GM21786 (cell line): ENCODE data around the gene OLFML1.

Experiments used
- ATAC-seq: cut with Tn5 transposase; IDR thresholded peaks from one replicate; pipeline ENCODE4 v1.9.1; 2021; ENCODE audit not compliant: unreplicated experiment

The OLFML1 gene

DNA sequence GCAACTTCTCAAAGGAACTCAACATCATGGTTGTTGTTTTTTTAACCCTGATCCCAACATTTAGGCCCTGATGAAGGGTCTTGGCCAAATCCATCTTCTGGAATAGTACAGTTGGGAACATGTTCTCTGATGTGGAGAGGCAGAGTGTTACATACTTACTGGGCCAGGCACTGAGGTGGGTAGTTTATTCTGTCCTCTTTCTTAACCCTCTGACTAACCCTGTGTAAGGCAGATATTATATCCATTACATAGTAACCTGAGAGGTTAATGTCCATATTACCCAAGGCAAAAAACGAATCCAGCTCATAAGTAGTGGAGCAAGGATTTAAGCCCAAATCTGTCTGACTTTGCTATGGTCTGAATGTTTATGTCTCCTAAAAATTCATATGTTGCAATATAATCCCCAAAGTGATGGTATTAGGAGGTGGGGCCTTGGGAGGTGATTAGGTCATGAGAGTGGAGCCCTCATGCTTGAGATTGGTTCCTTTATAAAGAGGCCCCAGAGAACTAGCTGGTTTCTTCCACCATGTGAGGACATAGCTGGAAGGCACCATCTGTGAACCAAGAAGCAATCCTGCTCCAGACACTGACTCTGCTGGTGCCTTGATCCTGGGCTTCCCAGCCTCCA, 44.8 kb downstream of the OLFML1 start:
- no peak for ATAC-seq

DNA sequence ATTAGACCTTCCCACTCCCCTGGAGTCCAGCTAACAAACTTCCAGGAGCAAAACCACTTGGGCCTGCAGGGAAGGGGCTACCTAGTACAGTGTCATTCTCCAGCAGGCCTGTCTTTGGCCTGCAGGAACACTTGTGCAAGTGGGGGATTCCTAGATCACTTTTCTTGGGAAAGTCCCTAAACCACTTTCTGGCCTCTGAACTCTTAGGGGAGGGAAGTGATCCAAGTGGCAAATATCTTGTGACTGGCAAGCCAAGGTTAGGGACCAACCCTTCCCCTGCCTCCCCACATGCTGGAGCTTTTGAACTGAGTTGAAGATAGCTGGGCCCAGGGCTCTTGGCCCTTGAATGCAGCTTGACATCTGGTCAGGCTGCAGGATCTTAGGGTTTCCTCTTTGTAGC, 45.7 kb downstream of the OLFML1 start:
- ATAC-seq = peak; percentile 21

DNA sequence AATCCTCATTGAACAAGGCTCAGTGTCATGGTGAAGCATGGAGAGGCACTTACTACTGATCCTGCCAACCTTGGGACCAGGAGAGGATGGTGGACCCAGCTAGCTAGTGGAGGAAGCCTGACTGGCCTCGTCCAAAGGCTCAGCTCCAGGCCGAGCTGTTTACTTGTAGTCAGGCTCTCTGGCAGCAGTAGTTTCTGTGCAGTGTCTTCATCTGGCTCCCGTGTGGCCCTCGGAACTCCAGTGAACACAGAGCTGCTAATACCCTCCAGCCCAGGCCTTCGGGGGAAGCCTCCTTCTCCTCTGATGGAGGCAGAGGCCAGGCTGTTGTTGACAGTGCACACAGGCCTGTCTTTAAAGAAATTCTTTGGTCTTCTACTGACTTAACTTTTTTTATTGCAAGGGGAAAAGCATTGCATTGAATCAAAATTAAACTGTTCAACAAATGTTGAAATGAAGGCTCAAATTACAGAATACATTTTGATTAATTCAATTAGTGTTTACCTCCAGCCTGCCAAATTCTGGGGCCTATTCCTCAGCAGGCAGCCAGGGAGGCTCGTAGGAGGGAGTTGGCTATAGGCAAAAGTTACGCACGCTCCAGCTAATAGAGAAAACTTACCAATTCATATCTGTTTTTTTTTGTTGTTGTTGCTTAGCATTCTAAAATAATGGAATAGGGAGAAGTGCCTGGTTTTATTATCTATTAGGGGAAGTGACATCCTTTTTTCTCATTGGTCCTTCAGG, 47.3 kb downstream of the OLFML1 start:
- ATAC-seq = no peak

DNA sequence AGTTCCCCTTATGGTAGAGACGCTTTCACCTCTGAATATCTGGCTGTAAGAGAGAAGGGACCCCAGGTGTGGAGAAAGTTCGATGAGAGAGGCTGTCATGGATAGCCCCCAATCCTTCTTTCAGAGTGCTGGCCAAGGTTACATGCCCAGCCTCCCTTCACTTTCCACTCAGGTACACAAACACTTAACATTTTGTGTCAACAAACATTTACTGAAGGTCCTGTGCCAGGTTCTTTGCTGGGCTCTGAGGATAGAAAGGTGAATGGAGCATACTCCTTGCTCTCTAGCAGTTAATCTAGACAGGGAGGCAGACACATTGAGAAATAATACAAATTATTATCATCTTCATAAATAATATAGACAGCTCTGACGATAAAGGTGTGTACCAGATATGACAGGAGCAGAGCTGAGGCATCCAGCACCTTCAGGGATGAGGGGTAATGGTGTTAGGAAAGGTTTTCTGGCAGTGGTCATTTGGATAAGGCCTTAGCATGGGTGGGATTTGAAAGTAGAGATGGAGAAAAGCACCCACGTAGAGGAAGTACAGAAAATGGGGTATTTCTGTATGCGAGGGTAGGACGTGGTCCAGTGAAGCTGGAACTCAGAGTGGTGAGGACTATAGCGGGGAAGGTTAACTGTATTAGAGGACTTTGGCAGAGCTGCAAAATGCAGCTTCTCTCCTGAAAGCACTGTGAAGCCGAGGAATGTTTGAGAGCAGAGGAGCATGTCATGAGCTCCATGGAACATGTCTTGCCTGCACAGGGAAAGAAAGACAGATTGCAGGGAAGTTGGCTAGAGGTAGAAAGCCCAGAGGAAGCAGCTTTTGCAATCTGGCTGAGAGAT, 48.1 kb downstream of the OLFML1 start:
- peak; percentile 30 for ATAC-seq

DNA sequence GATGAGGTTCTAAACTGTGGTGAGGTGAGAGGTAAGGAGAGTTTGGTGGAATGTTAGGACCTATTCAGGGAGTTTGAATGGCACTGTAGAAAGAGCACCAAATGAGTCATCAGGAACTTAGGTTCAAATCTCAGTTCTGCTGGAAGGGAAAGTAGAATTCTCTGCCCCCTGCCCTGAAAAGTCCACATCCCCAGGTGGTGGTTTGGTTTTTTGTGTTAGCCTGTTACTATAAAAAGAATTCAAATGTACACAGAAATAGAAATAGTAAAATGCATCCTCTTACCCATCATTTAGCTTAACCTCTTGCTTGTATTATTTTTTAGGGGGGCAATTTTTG, 48.7 kb downstream of the OLFML1 start:
- ATAC-seq = peak; percentile 61

DNA sequence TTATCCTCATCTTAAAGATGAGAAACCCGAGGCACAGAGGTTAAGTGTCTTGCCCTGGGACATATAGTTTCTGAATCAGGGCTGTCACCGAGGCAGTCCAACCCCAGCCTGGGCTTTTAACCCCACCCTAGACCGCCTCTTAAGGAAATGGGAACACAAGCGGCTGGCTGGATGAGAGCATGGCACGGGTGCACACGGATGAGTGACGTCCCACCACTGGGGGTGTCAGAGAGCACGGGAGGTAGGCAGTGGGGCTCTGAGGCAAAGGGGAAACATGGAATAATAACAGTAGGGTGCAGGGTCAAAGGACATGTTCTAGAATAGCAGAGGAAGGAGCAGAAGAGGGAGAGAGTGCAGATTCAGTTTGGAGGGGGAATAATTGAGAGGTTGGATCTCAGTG, 50.8 kb downstream of the OLFML1 start:
- no peak for ATAC-seq

DNA sequence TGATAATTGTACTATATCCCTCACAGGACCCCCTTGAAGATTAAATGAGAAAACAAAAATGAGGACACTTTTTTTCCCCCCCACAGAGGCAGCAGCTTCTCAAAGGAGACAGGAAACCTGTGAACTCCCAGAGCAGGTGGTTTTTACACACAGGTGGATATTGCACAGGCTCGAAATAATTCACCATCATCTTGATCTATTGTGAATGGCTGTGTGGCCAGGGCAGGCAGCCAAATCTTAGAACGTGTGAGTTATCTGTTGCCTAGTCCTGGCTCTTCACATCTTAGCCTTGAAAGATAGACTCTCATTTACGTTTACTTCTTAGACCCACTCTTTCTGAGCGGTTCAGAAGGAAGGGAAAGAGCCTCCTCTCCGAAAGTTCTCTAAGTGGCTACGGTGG, 52.0 kb downstream of the OLFML1 start:
- no peak for ATAC-seq

DNA sequence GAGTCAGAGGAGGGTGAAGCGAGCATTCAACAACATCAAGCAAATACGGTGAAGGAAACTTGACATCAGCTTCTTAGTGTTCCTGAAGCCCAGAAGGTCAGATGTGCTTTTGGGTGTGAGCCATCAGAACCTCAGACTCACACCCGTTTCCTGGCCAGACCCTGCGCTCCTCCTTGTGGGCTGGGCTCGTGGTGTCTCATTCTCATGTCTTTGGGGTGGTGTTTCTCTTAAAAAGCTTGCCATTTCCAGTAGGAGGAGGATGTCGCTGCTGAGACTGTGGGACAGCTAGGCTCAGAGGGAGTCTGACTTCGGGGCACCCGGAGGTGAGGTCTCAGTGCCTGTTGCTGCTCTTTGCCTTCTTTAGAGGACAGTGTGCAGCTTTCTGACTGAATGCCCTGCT, 52.7 kb downstream of the OLFML1 start:
- no peak for ATAC-seq

DNA sequence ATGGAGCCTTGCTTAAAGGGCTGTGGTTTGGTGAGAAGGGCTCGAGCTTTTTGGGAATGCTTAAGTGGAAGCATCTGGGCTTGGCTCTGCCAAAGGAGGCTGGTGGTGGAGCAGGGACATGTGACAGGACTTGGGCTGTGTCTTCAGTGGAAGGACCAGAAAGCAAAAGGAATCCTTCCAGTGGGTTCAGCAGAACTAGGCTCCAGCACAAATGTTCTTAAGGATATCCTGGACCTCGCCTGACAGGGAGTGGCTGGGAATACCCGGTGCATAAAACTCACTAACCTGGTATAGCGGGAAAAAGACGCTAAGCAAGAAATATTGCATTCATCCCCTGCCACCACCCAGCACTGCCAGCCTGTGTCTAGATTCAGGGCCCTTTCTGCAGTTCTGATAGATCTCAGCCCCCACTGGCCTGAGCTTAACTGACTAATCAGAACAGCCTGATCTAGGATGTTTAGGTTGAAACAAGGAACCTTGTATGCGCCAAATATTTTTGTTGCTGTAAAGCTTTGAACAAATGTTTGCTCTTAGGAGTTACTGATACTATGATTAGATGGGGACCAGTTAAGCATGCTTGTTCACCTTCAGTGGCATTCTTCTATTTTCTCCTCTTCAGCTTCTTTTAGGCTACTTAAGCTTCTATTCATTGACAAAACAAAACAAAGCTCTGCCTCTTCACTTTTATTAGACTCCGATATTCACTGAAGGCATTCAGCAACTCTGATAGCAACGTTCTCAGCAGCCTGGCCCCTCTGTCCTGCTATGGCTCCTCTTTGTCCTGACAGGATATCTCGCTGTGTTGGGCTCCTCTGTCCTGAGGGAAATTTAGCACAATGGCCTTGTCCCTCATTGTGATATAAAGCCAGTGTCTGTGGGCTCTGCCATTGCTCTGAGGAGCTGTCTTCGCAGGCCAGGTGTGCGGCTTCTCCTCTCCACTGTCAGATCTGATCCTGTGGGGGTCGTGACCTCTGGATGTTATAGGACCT, 53.5 kb downstream of the OLFML1 start:
- ATAC-seq = no peak

DNA sequence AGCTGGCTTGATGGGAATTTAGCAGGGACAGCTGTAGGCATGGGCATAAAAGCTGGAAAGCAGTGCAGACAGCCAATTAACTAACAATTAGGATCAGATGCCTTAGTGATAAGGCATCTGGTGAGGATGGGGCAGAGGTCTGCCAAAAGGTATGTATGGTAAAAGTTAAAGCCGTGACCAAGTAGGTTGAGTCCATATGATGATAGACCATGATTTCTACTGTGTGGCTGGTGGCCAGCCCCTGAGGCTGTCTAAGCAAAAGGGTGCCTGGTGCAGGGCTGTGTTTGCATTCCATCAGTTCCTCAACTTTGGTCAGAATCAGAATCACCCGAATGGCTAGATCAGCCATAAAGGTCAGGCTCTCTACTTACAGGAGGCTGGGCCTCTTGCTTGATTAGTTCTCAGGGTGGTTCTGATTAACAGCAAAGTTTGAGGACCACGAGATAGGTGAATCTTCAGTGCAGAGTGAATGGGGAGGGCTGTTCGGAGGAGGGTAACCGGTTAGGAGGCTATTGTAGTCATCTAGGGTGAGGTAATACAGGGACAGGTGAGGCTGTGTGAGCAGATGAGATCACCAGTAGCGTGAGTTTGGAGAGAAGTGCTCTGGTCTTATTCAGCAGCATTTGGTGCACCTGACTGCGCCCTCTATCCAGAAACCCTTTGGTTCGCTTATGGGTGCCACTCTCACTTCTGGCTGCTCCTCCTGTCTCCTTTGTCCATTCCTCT, 55.7 kb downstream of the OLFML1 start:
- ATAC-seq = no peak

DNA sequence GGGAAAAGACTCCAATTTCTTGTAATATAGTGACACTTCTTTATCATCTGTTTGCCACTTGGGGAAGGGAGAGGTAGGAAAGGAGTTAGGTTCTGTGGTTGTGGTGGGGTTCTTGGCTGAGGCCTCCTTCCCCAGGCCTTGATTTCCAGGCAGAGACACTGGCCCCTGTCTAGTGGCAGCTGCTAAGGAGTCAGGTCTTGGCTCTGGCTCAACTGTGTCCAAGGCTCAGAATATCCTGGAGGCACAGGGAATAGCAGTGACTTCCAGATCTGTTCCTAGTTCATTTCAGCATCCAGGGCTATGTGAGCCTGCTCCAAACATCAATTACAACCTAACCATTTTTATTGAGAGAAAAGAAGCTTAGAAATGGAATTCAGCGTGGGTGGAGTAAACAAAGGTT, 58.0 kb downstream of the OLFML1 start:
- no peak for ATAC-seq

DNA sequence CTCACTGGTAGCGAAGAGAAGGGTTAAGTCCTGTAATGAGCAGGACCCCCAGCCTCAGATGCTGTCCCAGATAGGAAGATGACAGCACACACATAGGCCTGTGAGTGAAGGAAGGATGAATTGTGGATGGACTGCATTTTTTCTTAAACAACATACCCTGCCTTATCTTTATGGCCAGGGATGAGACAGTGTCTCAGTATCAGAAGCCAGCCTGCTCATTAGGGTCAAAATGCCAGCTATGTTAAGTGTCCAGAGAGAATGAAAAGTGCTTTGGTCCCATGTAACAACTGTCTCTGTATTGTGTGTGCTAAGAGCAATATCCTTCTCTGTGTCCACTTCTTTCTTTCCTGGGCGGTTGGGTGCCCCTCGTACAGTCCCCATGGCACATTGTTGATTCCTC, 58.7 kb downstream of the OLFML1 start:
- no peak for ATAC-seq

DNA sequence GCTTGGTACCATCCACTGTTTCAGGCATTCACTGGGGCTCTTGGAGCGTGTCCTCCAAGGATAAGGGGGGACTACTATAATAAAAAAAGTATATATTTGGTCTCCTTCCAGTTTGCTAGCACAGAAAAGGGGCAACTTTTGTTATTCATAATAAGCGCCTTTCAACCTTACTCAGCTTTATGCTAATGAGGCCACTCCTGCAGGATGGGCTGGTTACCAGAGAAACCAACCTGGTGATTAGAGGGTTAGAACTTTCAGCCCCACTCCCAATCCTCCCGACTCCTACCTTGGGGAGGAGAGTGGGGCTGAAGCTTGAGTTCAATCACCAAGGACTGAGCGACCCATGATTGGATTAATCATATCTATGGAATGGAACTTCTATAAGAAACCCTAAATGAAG, 60.3 kb downstream of the OLFML1 start:
- no peak for ATAC-seq

DNA sequence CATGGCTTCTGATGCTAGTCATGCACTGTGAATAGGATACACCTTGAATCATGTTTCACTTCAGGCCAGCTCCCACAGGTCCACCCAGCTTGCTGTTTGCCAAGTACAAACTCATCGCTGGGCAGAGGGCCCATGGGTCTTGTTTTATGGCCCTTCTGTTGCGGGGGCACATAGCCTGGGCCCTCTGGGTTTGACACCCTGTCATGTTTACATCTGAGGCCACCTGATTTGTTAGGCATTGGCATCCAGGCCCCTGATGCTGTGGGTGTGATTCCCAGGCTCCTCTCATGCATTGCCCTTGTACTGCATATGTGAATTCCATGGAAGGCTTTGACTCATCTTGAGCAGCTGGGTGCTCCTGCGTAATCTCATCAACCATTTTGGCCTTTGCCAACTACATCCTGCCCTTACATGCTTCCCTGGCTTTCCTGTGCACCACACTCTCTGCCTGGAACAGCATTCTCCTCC, 61.1 kb downstream of the OLFML1 start:
- no peak for ATAC-seq

DNA sequence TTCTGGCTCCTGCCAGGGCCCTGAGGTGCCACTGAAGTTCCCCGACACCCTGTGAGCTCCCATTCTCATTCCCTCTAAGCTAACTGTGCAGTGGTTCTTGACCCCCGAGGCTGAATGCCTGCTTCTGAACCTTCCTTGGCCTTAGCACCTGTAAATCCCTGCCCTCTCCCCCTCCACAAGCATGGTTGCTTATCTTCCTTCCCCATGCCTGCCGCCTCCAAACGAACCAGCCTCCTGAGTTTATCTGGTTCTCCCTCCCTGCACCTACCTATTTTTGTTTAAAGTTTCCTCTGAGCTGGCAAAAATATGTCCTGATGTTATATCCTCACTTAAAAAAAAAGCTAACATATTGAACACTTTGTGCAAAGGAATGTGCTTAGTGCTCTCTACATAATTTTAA, 62.4 kb downstream of the OLFML1 start:
- ATAC-seq = no peak

DNA sequence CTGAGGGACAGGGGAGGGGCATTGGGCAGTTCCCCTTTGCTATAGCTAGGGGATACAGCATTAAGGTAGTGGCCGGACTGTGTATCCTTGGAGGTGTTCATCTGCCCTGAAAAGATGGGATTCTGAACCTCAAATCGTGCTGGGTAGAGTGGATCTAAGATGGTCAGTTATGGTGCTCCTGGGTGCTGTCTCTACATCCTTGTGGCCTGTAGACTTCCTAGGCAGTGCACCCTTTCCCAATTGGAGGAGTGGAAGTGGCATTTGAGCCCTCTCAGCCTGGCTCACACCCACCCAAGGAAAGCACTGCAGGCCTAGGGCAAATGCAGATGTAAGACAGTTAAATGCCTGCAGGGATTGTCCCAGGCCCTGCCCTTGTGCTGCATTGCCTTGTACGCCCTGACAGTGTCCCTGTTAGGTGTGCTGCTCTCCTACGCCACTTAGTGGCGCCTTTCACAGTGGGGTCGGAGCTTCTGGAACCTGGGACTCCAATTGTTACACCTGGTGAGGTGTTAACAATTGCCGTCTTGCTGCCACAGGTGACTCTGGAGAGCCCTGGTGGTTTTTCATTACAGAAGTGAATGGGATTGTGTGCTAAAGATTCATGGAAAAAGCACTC, 63.5 kb downstream of the OLFML1 start:
- peak; percentile 98 for ATAC-seq

DNA sequence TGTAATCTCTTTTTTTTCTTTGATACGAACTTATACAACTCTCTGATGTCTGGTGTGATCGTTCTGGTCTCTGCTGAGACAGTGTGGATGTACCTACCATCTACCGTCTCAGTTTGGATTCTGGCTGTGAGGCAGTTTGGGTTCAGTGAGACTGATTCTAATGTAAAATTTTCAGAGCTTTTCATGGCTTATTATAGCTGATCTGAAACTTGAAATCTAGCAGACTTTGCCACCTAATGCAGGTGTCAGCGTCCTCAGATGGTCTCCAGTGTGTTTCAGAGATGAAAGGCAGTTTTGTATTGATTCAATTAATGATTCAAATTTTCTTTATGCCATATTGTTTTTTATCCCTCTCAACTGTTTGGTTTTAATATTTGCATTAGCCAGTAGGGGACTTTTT, 64.4 kb downstream of the OLFML1 start:
- no peak for ATAC-seq

DNA sequence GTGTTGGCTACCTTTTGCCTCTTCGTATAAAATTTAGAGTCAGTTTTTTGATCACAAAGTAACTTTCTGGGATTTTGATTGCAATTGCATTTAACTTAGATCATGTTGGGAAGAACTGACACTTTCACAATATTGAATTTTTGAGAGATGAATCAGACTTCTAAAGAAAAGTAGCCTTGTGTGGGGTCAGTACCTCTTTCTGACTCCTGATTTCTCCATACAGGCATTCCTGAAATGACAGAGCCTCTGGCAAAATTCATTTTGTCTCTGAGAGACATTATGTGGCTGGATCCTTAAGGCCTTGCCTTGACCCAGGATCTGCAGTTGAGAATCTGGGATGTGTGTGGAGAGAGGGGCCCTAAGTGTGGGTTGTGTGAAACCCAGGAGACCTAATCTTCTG, 66.3 kb downstream of the OLFML1 start:
- ATAC-seq = no peak

DNA sequence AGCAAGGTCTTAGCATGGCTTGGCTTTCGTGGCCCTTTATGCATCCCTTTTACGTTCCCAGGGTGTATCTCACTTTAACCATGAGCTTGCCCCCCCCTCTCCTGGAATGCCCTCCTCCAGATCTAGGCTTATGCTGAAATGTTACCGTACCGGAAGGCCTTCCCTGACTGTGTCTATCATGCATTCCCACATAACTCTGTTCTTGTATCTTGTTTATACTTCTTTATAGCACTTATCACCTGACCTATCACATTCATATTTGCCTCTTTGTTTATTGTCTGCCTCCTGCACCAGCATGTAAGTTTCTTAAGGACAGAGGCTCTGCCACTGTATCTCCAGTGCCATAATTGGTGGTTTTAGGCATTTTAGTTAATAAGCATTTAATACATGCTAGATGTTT, 67.4 kb downstream of the OLFML1 start:
- ATAC-seq = no peak
